ELR (cell line): ENCODE measurements around the gene PPP2R2B.
"Not testable (repeated sequence)": the region's sequence is repeated elsewhere in the genome, so short reads cannot be mapped to it uniquely, and the experiment has no call there.

ENCODE experiments used
- DNase-seq: peaks from one replicate; pipeline ENCODE4 v3.0.0-alpha.2; 2015; ENCODE audit warnings: low read depth

PPP2R2B gene

DNA sequence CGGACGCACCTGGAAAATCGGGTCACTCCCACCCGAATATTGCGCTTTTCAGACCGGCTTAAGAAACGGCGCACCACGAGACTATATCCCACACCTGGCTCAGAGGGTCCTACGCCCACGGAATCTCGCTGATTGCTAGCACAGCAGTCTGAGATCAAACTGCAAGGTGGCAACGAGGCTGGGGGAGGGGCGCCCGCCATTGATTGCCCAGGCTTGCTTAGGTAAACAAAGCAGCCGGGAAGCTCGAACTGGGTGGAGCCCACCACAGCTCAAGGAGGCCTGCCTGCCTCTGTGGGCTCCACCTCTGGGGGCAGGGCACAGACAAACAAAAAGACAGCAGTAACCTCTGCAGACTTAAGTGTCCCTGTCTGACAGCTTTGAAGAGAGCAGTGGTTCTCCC lies 268.8 kb downstream of the PPP2R2B start:
- DNase-seq, result not testable (repeated sequence)

DNA sequence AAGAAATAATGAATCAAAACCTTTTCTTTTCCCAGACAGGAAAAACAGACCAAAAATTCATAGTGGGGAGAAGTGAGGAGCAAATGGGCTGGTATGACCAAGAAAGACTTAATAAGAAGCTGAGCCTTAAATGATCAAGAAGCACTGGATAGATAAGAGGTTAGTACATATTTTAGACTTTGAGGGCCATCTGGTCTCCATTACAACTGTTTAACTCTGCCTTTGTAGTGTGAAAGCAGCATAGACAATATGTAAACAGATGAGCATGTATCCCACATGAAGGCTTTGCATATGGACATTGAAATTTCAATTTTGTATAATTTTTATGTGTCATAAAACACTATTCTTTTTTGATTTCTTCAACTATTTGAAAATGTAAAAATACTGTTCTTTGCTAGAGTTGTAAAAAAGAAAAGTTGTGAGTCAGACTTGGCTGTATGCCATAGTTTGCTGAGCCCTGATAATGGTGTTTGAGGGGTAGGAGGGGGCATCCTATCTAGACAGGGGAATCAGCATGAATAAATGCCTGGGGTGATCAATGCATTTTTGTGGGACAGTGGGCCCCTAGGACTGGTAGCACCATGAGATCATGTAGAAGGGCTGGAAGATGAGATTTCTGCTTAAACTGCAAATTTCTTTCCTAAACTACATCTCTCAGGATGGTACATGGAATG lies 270.8 kb downstream of the PPP2R2B start:
- DNase-seq, result no peak

DNA sequence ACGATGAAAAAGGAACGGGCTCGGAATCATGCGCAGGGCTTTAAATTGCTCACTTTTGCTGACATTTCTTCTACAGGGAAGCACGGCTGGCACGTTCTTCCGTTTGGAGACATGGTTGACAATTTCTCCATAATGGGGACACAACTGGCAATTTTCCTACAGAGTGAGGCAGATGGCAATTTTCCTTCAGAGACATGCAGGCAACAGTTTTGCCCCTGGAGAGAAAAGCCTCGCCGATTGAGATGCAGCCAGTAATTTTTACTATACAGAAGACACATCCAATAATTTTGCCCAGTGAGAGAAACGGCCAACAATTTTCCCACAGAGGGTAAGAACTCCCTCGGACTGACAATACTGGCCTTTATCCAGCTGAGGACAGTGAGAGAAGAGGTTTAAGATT lies 271.7 kb downstream of the PPP2R2B start:
- no peak for DNase-seq

DNA sequence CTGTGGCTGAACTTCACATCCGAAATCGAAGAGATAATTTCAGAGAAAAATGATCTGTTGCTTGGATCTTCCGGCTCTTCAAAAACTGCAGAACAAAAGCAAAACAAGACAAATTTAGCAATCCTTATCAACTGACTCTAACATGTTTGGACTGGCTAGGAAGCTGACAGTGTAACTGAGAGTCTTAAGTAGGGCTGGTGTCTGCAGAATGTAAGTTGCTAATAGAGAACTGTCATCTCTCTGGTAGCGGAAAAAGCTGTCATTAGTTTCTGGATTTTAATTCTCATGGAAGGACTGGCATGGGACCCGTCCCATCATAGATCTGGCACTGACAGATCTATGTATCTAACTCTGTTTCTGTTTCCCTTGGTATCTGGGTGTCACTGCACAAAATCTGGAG lies 278.2 kb downstream of the PPP2R2B start:
- no peak for DNase-seq

DNA sequence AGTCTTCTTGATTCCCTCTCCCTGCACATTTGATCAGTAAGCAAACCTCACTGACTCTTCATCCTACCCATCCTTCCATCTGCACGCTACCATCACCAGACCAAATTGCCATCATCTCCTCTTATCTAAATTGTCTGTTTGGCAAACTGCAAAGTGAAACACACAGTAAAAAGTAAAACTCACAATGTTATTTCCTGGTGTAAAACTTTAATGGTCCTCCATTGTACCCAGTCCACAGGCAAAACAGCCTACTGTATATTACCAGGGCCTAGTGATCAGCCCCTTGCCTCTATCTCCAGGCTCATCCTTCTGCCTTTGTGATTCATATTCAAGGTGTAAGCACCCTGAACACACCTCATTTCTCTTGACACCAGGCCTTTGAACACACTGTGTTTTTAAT lies 279.3 kb downstream of the PPP2R2B start:
- DNase-seq, result no peak

DNA sequence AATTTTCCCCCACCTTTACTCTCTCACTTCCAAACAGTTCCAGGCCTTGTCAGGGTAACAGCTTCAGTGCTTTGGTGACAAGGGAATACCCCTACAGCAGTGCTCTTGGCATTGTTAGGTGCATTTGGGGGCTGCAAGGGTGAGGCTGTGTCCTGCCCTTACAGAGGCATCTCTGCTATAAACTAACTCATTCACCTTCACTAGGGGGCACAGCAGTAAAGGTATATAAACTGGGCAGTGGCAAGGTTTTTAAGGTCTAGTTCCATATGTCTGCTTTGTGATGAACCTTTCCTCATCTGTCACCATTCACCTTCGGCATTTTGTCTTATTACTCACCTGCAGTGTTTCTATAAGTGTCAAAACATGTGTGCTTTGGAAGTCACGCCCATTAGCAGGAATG lies 283.5 kb downstream of the PPP2R2B start:
- DNase-seq, result peak; percentile 2

DNA sequence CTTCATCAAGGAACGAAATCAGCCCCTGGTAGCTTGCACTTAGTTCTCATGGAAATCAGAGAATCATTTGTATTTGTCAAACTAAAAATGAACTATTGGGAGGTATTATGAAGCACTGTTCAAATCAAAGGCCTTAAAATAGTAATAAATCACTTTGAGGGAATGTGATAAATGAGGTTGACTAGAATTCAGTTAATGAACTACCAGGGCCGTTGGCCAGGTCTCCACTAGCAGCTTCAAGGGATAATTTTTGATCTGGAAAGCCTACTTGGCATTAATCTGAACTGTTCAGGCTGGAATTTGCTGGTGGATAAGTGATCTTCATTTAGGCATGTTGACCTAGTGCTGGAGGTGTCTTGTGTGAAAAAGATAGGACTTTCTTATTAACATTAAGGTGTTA lies 286.2 kb downstream of the PPP2R2B start:
- DNase-seq, result no peak

DNA sequence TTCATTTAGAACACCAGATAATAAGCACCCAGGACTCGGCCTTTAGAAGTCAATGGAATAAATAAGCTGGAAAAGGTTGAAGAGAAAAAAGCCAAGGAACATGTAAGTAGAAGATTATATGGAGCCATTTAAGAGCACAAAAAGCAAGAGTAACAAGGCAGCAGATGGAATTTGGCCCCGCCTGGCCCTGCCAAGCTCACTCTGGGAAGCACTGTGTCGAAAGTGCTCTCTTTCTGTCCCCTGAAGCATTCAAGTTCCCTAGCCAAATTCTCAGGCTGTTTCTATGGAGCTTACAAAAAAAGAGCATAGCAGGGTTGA lies 289.6 kb downstream of the PPP2R2B start:
- DNase-seq, result no peak

DNA sequence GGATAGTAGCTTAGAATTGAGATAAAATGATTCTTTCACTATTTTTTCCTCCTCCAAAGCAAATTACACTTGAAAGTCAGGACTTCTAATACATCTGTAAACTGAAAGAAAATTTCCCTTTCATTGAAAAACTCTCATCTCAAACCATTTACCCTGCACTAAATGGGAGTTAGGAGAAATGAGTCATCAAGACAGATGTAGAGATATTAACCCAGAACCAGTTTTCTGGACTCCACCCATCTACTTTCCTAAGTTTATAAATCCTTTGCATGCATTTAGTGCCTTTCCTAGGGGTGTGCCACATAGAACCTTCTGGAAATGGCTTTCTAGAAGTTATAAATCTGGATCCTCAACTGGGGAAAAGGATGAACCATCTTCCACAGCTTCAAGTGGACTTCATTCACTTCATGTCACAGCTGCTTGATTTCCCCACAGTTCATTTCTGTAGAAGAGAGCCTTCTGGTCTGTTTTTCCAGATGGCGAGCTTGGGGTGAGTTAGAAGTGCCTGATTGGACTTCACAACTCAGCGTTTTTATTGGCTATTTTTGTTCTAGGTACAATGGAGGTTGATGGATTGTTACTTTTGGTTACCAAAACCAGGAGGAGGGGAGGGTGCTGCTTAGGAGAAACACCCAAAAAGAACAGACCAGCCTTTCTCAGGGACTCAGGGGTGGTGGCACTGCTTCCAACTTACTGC lies 290.1 kb downstream of the PPP2R2B start:
- peak; percentile 18 for DNase-seq

DNA sequence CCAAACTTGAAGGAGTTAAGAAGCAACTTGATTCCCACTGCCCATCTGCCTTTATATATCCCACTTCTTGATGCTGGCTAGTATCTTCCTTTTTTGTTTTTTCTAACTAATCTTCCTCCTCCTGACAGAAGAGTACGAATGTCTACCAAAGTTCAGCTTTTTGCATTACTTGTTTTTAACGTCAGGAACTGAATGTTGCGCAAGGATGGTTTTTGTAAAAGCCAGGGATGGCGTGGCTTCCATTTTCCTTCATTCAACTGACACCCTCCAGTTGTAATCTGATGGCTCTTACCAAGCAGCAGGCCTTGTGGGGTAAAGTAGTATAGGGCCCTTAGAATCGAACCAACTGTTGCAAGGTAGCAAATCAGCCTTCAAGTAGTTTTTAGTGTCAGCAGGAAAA lies 291.8 kb downstream of the PPP2R2B start:
- no peak for DNase-seq

DNA sequence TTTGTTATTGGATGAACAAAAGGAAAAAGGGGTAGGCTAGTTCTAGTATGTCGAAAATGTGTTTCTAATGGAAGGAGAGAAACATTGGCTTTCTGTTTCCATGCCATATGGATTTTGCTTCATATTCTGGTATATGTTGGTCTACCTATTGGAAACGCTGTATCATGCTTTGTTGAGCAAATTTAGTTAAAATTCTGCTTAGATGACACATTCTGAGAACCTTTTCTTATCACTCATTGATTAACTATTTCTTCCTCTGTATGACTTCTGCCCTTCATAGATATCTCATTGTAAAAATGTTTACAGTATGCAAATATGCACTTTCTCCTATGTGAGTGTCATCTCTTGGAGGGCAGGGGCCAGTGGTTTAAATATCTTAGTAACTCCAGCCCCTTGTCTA lies 293.8 kb downstream of the PPP2R2B start:
- DNase-seq, result no peak

DNA sequence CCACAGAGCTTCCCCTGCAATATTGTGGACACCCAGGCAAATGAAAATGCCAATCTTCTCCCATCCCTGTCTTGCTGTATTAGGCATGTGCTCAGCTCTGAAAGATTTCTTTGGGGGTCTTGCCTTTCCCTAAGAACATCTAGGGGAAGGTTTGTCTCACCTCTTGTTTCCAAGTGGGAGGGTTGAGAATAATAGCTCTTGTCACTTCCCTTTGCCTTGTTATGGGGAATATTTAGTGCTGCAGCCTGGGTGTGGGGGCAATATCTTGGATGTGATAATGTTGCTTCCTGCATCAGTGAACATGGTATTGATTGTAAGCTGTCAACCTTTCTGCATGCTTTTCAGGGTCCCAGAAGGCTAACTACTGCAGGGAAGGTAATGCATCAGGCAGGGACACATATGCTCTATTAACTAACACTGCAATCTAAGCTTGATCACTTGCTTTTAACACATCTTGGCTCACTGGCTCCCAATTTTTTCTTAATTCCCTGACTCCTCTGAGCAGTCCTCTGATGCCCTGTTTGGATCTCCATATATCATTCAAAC lies 296.4 kb downstream of the PPP2R2B start:
- DNase-seq, result no peak

DNA sequence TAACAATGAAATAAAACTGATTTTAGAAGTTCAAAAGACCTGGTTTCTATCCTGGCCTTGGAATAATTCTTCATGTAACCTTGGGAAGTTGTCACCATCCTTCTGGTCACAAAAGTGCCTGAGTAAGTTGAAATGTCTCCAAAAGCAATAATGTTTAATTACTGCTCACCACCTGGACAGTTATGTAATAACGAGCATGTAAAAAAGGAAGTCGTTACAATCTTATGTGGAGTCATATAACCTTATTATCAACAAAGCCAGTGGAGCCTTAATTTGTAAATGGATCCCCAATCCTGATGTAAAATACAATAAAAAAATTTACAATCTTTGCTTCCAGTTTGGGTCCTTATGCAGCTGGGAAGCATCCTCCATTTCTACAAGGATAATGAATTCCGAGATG lies 298.3 kb downstream of the PPP2R2B start:
- no peak for DNase-seq

DNA sequence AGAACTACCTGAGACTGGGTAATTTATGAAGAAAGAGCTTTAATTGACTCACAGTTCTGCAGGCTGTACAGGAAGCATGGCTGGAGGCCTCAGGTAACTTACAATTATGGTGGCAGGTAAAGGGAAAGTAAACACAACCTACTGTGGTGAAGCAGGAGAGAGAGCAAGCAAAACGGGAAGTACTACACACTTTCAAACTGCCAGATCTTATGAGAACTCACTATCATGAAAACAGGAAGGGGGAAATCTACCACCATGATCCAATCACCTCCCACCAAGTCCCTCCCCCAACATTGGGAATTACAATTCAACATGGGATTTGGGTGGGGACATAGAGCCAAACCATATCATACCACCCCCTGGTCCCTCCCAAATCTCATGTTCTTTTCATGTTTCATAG lies 303.8 kb downstream of the PPP2R2B start:
- DNase-seq, result no peak

DNA sequence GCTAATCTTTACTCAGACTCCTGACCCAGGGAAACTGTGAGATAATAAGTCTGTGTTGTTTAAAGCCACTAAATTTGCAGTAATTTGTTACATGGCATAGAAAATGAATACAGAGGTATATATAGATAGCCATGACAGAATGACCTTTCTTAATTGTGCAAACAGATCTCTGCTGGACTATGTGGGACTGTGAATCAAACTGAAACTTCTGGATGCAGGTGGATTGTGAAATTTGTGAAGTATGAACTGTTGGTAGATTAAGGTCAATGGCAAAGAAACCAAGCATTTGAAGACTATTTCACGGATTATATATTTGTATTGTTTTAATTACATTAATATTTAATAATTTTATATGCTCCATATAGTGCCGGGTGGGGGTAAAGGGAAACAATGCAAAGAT lies 310.4 kb downstream of the PPP2R2B start:
- no peak for DNase-seq

DNA sequence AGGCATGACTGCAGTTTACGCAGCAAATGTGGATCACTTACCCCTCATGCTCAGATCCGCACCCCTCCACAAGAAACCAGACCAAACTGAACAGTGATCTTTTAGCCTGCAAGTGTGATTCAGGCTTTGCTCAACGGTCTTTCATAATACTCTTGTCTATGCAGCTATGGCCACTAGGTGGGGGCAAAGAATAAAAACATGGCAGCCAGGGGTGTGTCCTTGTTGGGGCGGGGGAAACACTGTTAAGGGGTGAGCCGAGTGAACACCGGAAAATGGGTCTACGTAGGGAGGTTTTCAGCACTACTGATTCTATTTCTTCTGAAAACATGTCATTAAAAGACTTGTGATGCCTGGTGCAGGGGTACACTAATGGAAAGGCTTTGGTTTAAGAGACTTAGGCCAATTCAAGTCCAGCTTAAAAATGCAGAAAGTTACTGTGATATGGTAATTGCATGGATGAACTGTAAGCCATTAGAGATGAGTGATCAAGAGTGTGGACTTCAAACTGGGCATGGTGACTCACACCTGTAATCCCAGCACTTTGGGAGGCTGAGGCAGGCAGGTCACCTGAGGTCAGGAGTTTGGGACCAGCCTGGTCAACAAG lies 312.7 kb downstream of the PPP2R2B start:
- peak; percentile 79 for DNase-seq

DNA sequence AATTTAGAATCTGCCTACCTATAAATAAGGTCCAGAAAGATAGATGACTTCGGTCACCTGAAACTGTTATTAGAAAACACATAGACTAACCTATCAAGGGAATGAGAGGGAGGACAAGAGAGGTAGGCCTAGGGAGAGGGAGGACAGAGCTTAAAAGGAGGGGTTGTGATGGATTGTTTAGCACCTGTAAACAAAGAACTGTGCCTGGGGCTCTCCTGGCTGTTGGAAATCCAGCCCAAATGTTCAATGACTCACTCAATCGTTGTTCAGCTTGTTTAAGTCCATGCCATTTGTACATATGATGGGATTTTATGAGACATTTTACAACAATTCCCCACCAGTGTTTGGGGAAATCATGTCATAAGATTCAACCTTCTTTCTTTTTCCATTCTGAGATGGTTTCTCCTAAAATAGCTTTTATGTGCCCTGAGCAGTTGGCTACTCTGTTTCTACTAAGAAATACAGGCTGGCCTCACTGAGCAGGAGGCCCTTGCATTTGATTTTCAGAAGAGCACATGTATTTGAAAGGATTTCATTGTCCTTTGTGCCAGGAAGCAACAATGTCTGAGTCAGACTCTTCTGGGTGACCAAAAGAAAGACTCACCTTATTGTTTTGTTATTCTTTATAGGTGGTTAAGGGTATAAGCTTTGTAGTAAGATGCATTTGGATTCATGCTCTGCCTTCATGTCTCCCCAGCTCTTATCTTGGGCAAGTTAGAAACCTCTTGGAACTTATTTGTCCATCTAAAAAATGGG lies 314.4 kb downstream of the PPP2R2B start:
- DNase-seq, result no peak

DNA sequence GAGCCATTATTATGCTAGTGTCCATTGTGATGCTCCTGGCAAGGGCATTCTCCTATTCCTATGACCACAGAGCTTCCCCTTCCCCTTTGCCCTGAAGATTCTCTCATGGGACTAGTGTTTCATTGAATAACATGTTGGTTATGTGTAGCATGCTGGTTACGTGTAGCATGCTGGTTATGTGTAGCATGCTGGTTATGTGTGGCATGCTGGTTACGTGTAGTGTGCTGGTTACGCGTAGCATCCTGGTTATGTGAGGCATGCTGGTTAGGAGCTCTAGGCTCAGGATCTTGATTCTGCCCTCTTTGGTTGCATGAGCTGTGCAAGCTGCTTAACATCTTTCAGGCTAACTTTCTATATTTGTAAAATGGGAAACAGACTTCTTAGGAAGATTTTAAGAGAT lies 316.1 kb downstream of the PPP2R2B start:
- no peak for DNase-seq

DNA sequence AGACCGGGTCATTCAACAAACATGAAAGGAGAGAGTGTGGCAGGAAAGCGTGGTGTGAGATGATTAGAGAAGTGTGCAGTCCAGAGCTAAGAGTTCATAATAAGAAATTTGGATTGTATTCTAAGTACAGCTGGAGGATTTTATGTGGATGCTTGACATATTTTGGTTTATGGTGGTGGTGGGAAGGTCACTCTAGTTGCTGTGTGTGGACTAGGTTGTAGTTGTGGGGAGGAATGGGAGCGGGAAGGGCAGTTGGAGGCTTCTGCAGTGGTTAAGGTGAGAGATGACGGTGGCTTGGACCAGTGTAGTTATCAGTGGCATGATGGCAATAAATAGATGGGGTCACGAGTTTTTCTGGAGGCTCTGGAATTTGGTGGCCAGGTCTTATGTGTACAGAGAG lies 316.8 kb downstream of the PPP2R2B start:
- no peak for DNase-seq

DNA sequence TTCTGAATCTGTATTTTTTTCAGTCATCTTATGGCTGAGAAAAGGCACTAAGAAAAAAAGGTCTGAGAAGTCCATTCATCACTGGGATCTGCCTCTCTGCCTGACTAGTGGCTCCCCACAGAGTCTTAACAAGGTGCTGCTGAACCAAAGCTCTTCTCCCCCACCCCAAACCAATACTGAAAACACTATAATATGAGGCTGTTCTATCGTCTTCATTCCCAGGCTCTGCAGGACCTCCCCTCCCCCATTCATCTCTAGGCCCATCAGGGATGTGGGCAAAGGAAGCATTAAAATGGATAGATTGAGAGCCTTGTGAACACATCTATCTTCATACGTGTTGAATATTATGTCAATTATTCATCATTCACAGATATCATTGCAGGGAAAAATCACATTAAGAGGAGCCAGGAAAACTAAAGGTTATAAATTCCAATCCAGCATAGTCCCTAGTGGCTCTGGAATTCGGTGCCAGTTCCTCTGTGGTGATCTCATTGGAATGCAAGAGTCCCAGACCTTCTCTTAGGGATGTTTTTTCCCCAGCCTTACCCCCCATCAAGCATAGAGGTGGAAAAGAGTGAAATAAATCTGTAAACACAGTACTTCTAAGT lies 318.2 kb downstream of the PPP2R2B start:
- DNase-seq, result no peak

DNA sequence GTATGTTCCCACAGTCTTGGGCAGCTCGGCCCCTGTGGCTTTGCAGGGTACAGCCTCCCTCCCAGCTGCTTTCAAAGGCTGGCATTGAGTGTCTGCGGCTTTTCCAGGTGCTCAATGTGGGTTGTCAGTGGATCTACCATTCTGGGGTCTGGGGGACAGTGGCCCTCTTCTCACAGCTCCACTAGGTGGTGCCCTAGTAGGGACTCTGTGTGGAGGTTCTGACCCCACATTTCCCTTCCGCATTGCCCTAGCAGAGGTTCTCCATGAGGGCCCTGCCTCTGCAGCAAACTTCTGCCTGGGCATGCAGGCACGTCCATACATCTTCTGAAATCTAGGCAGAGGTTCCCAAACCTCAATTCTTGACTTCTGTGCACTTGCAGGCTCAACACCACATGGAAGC lies 321.7 kb downstream of the PPP2R2B start:
- DNase-seq, result not testable (repeated sequence)

DNA sequence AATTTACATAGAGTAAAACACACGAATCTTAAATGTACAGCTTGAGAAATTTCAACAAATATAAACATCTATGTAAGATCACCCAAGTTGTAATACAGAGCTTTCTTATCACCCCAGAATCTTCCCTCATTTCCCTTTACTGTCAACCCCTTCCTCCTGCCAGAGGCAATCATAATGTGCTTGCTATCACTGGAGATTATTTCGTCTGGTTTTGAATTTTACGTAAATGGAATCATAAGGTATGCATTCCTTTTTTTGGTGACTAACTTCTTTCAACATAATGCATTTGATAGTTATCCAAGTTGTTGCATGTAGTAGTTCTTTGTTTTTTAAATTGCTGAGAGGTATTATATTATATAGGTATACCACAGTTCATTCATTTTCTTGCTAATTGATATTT lies 325.1 kb downstream of the PPP2R2B start:
- no peak for DNase-seq
